HG03520 (cell line): Measurements from ENCODE around the gene FASN.

Experiments
- ATAC-seq: cut with Tn5 transposase; IDR thresholded peaks from one replicate; pipeline ENCODE4 v1.9.1; 2021; ENCODE audit warnings: mild to moderate bottlenecking, moderate library complexity; ENCODE audit not compliant: unreplicated experiment

Gene FASN

GRCh38 chr17:82118168-82118814 is 20.3 kb upstream of the FASN start:
- no peak for ATAC-seq

DNA sequence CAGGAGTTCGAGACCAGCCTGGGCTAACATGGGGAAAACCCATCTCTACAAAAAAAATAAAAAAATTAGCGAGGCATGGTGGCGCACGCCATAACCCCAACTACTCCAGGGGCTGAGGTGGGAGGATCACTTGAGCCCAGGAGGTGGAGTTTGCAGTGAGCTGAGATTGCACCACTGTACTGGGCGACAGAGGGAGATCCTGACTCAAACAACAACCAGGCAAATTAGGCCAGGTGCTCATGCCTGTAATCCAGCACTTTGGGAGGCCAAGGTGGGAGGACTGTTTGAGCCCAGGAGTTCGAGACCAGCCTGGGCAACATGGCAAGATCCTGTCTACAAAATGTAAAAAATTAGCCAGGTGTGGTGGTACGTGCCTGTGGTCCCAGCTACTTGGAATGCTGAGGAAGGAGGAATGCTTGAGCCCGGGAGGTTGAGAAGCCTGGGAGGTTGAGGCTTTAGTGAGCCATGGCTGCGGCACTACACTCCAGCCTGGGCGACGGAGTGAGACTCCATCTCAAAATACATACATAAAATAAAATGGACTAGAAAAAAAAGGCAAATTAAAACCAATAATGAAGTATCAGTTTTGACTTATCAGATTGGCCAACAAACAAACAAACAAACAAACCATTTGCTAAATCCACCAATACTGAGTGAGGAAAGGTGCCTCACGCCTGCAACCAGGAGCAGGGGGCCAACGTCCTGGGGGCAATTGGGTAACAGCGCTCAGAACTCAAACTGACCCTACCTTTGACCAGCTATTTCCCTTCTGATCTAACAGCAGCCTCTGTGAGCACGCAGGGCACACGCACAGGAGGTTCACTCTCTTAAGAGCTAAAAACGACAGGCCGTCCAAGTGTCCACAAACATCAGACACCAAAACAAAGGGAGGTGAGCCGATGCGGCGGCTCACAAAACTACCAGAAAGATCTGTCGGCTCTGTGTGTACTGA is 19.4 kb upstream of the FASN start:
- no peak for ATAC-seq

DNA sequence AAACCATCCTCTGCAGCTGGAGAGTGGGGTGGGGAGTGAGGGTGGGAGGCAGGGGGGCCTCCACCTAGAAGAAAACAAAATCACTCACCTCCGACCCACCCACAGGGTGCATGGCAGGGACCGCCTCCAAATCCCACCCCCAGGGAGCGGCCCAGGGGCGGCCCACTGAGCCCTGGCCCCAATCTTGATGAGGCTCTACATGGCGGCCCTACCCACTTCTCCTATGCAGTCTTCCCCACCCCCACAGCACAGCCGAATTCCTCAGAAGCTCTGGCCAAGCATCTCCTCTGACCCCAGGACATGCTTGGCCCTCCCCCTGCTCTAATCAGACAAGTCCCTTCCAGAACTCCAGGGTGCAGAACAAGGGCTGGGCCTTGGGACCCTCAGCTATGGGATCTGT is 18.2 kb upstream of the FASN start:
- ATAC-seq = no peak

DNA sequence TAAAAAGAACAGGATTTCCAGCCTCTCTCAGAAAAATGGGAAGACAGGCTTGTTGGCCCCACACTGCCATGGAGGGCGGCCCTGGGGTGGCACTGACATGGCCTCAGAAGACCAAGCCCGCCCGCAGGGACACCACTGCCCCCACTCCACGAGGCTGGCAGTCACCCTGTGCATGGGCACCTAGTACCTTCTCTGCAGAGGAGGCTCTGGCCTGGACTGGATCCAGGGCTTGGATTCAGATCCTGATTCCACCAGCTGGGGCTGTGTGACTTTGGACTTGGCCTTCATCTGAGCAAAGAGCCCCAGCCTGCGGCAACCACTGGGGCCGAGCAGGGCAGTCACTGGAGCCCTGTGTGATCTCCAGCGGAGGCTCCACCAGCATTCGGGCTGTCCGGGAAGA is 16.8 kb upstream of the FASN start:
- ATAC-seq = no peak

GRCh38 chr17:82114447-82114846 is 16.4 kb upstream of the FASN start:
- ATAC-seq = no peak

DNA sequence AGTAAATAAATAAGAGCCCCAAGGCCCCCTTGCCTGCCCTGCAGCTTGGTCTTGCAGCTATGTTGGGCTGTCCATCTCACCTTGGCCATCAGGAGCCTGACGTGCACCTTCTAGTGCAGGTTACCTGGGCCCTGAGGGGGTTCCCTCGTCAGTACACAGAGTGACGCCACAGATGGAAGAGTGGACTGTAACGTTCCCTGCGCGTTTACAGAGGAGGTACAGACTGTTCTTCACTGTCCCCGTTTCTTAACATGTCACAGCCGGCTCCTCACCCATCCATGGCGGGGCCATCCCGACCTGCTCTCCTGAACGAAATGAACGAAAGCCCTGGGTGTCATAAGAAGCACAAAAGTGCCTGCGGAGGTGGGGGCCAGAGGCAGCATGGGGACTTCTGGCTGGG is 15.9 kb upstream of the FASN start:
- ATAC-seq = no peak

- no peak for ATAC-seq
These were observed 15.4 kb upstream of the FASN start for GRCh38 chr17:82113422-82113821.

- ATAC-seq = no peak
These were observed 14.9 kb upstream of the FASN start for GRCh38 chr17:82112914-82113311.

DNA sequence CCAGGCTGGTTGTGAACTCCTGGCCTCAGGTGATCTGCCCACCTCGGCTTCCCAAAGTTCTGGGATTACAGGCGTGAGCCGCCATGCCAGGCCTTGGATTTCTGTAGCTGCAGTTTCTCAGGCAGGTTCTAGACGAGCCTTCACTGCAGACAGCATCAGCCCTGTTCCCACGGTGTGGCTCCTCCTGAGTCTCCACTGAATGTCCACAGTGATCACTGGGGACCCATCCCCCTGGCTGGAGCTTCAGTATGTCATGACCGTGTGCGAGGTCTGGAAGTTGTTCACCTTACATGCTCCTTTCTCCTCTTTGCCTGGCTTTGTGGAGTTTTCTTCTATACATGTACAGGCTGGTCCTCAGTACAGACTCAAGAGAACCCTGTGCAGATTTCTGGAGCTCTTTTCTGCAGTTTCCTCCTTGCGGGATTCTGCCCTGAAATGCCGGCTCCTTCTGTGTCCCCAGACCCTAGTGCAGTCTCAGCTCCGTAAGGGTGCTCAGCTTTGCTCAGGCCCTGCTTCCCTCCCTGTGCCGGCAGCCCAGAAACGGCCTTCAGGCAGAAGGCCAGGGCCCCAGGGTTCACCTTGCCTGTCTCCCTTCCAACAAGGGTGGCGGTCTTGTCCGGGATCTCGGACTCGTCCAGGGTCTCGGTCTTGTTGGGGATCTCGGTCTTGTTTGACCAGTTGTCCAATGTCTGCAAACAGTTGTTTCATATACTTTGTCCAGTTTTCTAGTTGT is 14.3 kb upstream of the FASN start:
- ATAC-seq = no peak

GRCh38 chr17:82110298-82110697 is 12.3 kb upstream of the FASN start:
- no peak for ATAC-seq

DNA sequence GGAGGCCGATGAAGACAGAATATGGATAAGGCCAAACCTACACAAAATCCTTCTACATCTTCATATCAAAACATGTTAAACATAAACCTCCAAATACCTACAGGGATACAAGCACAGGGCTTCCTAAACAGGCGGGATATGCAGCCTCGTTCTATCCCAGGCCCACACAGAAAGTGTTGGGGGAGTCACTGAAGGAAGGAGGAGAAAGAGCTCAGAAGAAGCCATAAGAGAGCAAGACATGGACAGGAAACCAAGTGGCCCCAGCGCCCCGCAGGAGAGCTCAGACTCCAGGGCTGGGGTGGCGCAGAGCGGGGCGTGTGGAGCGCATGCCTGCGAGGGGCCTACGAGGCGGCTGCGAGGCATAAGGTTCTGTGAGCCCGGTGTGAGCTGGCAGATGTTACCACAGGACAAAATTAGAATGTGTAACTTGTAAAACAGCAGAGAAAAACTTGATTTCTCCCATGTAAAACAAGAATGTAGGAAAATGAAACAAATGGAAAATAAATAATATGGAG is 11.0 kb upstream of the FASN start:
- ATAC-seq = no peak

DNA sequence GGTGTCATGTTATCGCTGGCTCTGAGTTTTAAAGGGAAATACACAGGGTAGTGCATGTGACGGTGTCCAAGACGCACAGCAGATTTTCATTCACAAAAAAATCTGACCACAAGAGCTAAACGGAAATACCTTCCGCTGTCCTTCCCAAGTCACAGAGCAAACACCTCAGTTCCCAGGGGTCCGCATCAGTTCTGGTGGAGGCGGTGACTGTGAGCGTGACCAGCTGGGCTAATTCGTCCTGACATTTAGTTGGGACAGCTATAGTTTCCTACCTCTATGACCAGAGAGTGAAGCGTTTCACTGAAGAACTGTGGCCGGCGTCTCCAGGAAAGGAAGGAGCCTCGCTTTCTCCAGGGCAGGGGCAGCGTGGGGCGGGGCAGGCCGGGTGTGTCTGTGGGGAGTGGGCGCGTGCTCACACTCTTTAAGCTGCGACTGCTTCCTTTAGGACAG is 10.5 kb upstream of the FASN start:
- no peak for ATAC-seq

DNA sequence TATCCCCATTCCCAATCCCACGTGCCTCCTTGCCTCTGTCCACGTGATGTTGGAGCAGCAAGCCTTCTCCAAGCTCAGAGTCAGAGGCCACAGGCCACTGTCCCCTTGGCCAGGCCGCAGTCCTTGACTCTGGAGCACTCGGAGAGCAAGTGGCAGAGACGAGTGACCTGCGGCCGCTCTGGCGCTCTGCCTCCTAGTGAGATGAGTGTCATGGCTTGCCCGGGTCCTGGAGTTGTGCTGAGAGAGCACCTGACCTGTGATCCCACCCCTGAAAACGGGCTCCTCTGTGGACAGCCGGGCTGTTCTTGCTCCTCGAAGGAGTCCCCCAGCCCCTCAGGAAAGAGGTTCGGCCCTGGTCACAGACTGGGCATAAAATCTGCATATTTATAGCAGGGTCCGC is 10.0 kb upstream of the FASN start:
- ATAC-seq = no peak

DNA sequence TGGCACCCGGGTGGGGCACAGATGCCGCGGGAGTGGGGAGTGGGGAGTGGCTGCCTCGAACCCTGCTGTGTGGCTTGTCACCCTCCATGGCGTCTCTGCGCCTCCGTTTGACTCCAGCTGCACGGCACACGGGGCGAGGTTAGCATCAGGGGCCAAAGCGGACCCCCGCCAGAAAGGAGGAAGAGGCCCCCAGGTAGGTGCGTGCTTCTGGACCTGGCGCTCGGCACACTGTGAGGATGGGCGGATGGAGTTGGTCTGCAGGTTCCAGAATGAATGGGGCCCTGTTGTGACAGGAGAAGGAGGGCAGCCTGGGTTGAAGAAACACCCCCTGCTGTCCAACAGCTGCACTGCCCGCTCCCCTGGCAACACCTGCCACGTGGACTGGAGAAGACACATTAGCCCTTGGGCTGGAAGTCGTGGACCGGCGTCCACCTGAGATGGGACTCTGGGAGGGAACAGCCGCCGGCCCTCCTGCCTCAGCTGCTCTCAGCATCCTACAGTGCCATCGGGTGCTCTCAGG is 9.4 kb upstream of the FASN start:
- ATAC-seq = no peak

DNA sequence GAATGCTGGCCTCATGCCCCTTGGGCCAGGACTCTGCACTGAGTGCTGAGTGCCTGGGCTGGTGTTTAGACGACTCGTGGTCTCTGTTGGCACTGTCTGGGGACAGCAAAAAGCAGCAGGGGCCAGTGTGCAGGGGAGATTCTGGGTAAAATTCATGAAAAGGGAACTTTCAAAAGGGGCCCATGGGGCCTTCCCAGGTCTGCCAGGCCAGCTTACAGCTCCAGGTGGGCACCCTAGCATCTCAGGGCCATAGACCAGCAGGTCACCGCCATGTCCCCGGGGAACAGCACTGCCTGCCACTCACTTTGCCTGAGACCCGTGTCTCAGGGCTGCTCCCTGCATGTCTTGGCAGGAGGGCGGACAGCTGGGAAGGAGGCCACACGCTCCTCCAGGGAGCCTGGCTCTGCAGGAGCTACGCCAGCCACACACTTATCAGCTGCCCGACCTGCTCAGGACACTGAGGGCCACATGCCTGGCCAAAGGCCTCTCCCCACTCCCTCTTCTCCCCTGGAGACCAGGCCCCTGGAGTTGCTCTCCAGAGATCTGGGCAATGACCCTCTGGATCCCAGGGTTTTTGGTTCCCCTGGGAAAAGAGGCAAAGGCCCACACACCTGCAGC is 8.8 kb upstream of the FASN start:
- no peak for ATAC-seq

DNA sequence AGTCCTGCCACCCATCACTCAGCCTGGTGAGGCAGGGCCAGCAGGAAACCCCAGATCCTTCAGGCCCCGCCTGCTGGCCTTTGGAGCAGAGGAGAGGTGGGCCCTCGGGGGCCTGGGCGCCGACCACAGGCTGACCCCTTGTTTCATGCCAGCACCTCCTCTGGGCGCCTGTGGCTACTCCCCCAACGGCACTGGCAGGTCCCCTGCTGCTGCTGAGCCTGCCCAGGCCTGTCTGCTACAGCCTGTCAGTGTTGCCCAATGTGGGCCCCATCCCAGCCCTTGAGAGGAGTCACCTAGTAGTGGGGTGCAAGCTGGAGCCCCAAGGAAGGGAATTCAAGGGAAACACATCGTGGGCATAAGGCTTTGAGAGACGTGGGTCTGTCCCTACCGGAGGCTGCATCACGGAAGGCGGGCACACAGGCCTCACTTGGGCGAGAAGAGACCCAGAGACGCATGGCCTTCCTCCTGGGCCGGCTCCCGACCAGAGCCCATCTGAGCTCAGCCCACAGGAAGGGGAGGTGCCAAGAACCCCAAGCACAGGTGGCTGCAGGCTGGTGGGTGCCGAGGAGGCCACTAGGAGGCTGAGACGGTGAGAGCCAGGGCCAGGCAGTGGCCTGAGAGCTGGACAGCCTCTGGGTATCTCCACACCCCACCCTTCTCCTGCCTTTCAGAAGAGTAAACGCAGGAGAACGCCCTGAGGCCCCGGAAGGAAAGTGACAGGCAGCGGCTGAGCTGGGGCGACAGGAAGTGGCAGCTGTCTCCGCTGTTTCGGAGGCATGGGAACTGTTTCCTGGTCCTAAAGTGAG is 8.0 kb upstream of the FASN start:
- ATAC-seq = no peak

- ATAC-seq = no peak
These were observed 7.4 kb upstream of the FASN start for GRCh38 chr17:82105417-82105881.

DNA sequence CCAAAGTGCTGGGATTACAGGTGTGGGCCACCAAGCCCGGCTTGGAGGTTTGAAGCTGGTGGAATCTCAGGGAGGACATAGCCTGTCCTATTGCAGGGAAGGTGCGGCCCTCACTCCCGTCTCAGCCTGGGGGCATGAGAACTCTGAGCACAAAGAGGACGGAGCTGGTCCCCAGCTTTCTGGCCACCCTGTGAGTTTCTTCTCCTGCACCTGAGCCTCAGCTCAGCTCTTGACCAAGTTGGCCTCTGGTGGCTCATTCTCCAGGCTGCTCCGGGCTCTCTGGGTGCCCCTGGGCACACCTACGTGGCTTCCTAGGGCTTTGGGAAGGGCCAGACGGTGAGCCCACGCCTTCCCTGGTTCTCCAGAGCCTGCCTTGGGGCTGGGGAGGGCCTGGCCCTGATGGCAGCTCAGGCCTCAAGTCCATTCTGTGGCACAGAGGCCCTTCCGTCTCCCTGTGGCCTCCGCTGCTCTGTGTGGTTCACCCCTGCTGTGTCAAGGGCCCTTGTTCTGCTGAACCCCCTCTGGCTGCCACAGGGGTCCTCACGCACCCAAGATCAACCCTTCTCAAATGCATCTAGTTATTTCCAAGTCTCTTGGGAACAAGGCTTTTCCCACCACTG is 6.9 kb upstream of the FASN start:
- no peak for ATAC-seq
